HepG2 (cell line): ENCODE results near the gene ZNF33A. TPM values are rescaled to one million over a fixed set of nuclear protein-coding genes. Genes with fewer than 3 reads are reported as not detected.

Experiments
- FOXA1 ChIP-seq, 2 experiments: fragments of 450-650 bp in 1 of 2; sonication (generic) in 1 of 2; formaldehyde crosslinking in 1 of 2; IDR thresholded peaks; 2 replicates each; pipeline versions ENCODE4 v1.4.0 to v1.6.1; 2016 to 2020; ENCODE audit warnings: missing genetic modification reagents in 1 of 2
- KMT2A ChIP-seq: sonication (generic); formaldehyde crosslinking; IDR thresholded peaks from 2 replicates; pipeline ENCODE4 v1.4.0; 2020; ENCODE audit warnings: missing genetic modification reagents
- NR1H2 ChIP-seq: sonication (generic); formaldehyde crosslinking; IDR thresholded peaks from 2 replicates; pipeline ENCODE4 v1.8.1; 2022; ENCODE audit warnings: low read depth, missing genetic modification reagents, borderline replicate concordance
- PHB2 ChIP-seq: fragments of 450-650 bp; IDR thresholded peaks from 2 replicates; pipeline ENCODE4 v1.6.1; 2018; ENCODE audit not compliant: partially characterized antibody
- RXRA ChIP-seq: sonication (generic); formaldehyde crosslinking; IDR thresholded peaks from 2 replicates; pipeline ENCODE4 v1.5.1; 2020; ENCODE audit warnings: missing genetic modification reagents
- THRA ChIP-seq: sonication (generic); formaldehyde crosslinking; IDR thresholded peaks from 2 replicates; pipeline ENCODE4 v1.4.0; 2020; ENCODE audit warnings: missing genetic modification reagents, borderline replicate concordance
- TRIM24 ChIP-seq: sonication (generic); formaldehyde crosslinking; IDR thresholded peaks from 2 replicates; pipeline ENCODE4 v1.8.0; 2022; ENCODE audit warnings: mild to moderate bottlenecking, missing genetic modification reagents
- ZFP1 ChIP-seq: IDR thresholded peaks from 2 replicates; pipeline ENCODE4 v1.6.1; 2016
- ZNF709 ChIP-seq: sonication (generic); formaldehyde crosslinking; IDR thresholded peaks from 2 replicates; pipeline ENCODE4 v1.5.0; 2020; ENCODE audit warnings: mild to moderate bottlenecking, missing genetic modification reagents
- ZNF800 ChIP-seq: sonication (generic); formaldehyde crosslinking; IDR thresholded peaks from 2 replicates; pipeline ENCODE4 v1.4.0; 2020; ENCODE audit warnings: missing genetic modification reagents
- polyA plus RNA-seq, 8 experiments: library from polyadenylated mRNA; depleted of rRNA in 3 of 8; stranded (reverse) in 7 of 8; unstranded in 1 of 8; fragments of >200 nt; fragmentation: Illumina TruSeq in 4 of 8; extraction: Trizol in 4 of 8; gene quantifications; 2 replicates each; pipeline versions ENCODE4 v1.2.1 to v1.2.3, GENCODE V29; 2011 to 2016; ENCODE audit warnings: low read depth in 4 of 8, missing spikeins in 1 of 8, mixed read lengths in 1 of 8; ENCODE audit not compliant: insufficient read depth in 1 of 8
- total RNA-seq, 5 experiments: library from RNA; depleted of rRNA; stranded (reverse); fragments of >200 nt; fragmentation: Illumina TruSeq; extraction: Trizol; gene quantifications; 2 replicates each; pipeline ENCODE4 v1.2.3, GENCODE V29; 2016; ENCODE audit warnings: low read depth in 1 of 5
- TF ChIP-seq, protein P1 (sequence below): IDR thresholded peaks from 2 replicates; pipeline ENCODE4 v1.6.1; 2016
- TF ChIP-seq, protein P2 (sequence below): IDR thresholded peaks from 2 replicates; pipeline ENCODE4 v1.6.1; 2018; ENCODE audit warnings: missing genetic modification reagents
- TF ChIP-seq, protein P3 (sequence below): sonication (generic); formaldehyde crosslinking; IDR thresholded peaks from 2 replicates; pipeline ENCODE4 v1.5.0; 2020; ENCODE audit warnings: mild to moderate bottlenecking, missing genetic modification reagents, borderline replicate concordance
- TF ChIP-seq, protein P4 (sequence below): sonication (generic); formaldehyde crosslinking; IDR thresholded peaks from 2 replicates; pipeline ENCODE4 v1.8.1; 2023; ENCODE audit warnings: mild to moderate bottlenecking, inconsistent platforms, moderate library complexity, missing genetic modification reagents, borderline replicate concordance
- TF ChIP-seq, protein P5 (sequence below): sonication (generic); formaldehyde crosslinking; IDR thresholded peaks from 2 replicates; pipeline ENCODE4 v1.8.1; 2023; ENCODE audit warnings: mild to moderate bottlenecking, moderate library complexity, missing genetic modification reagents

Gene ZNF33A
- total and polyA plus RNA-seq, 2 of the 13 experiments (the other 11 are each of a cell fraction or from before 2014, with no cell fraction given) = 13.1 to 22.5 TPM

DNA sequence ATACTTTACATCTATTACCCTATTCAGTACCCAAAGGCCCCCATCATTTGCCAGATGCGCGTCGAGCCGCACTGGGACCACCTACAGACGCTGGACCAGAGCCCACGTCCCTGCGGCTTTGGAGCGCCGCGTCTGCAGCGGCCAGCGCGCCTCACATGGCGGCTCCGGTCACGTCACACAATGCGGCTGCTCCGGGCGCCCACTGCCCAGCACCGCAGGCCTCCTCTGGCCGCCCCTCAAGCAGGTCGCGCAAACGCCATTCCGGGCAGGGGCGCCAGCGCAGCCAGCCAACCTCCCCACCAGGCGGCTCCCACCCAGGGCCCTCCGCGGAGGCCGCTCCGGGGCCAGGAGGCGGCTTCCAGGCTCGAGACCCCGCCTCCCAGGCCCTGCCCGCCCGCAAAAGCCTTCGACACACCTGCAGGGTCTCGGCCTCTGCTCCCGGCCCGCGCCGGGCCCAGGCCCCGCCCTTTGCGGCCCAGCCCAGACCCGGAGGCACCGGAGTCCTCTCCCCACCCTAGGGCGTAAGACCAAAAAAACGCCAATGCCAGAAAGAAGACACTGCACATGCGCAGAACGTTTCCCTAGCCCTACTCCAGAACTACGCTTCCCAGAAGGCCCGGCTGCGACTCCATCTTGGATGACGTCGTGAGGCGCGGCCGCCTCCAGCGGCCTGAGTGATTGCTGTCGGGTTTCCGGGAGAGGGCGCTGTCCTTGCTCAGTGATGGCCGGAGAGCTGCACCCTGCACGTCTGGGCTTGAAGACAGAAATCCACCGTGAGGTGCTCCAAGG is 34.2 kb upstream of the ZNF33A start, which contains the start of gene ZNF25 (continued):
- TF ChIP-seq ZNF800 (CRISPR knock-in tag) (peak; percentile 84; the same call in 1 of the 2 replicates), ZFP1 (CRISPR knock-in tag) (no peak), ZNF709 (CRISPR knock-in tag) (peak; percentile 84), PHB2 (no peak), THRA (peak; percentile 51; the same call in 1 of the 2 replicates), RXRA (CRISPR knock-in tag) (no peak), KMT2A (CRISPR knock-in tag) (peak; percentile 86), TRIM24 (CRISPR knock-in tag) (no peak), NR1H2 (CRISPR knock-in tag) (no peak), FOXA1 (IDR thresholded peaks at IDR 0.05) (no peak), FOXA1 (CRISPR knock-in tag; IDR thresholded peaks at IDR 0.05) (0 out of 2 replicates have a peak, but pooled peaks have one; percentile 4)
- TF ChIP-seq, protein P1, sequence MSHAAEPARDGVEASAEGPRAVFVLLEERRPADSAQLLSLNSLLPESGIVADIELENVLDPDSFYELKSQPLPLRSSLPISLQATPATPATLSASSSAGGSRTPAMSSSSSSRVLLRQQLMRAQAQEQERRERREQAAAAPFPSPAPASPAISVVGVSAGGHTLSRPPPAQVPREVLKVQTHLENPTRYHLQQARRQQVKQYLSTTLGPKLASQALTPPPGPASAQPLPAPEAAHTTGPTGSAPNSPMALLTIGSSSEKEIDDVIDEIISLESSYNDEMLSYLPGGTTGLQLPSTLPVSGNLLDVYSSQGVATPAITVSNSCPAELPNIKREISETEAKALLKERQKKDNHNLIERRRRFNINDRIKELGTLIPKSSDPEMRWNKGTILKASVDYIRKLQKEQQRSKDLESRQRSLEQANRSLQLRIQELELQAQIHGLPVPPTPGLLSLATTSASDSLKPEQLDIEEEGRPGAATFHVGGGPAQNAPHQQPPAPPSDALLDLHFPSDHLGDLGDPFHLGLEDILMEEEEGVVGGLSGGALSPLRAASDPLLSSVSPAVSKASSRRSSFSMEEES = no peak
- TF ChIP-seq, protein P2, sequence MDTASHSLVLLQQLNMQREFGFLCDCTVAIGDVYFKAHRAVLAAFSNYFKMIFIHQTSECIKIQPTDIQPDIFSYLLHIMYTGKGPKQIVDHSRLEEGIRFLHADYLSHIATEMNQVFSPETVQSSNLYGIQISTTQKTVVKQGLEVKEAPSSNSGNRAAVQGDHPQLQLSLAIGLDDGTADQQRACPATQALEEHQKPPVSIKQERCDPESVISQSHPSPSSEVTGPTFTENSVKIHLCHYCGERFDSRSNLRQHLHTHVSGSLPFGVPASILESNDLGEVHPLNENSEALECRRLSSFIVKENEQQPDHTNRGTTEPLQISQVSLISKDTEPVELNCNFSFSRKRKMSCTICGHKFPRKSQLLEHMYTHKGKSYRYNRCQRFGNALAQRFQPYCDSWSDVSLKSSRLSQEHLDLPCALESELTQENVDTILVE = peak; percentile 69; the same call in 1 of the 2 replicates
- TF ChIP-seq, protein P3, sequence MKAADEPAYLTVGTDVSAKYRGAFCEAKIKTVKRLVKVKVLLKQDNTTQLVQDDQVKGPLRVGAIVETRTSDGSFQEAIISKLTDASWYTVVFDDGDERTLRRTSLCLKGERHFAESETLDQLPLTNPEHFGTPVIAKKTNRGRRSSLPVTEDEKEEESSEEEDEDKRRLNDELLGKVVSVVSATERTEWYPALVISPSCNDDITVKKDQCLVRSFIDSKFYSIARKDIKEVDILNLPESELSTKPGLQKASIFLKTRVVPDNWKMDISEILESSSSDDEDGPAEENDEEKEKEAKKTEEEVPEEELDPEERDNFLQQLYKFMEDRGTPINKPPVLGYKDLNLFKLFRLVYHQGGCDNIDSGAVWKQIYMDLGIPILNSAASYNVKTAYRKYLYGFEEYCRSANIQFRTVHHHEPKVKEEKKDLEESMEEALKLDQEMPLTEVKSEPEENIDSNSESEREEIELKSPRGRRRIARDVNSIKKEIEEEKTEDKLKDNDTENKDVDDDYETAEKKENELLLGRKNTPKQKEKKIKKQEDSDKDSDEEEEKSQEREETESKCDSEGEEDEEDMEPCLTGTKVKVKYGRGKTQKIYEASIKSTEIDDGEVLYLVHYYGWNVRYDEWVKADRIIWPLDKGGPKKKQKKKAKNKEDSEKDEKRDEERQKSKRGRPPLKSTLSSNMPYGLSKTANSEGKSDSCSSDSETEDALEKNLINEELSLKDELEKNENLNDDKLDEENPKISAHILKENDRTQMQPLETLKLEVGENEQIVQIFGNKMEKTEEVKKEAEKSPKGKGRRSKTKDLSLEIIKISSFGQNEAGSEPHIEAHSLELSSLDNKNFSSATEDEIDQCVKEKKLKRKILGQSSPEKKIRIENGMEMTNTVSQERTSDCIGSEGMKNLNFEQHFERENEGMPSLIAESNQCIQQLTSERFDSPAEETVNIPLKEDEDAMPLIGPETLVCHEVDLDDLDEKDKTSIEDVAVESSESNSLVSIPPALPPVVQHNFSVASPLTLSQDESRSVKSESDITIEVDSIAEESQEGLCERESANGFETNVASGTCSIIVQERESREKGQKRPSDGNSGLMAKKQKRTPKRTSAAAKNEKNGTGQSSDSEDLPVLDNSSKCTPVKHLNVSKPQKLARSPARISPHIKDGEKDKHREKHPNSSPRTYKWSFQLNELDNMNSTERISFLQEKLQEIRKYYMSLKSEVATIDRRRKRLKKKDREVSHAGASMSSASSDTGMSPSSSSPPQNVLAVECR (CRISPR knock-in tag) = peak; percentile 80; the same call in 1 of the 2 replicates
- TF ChIP-seq, protein P4, sequence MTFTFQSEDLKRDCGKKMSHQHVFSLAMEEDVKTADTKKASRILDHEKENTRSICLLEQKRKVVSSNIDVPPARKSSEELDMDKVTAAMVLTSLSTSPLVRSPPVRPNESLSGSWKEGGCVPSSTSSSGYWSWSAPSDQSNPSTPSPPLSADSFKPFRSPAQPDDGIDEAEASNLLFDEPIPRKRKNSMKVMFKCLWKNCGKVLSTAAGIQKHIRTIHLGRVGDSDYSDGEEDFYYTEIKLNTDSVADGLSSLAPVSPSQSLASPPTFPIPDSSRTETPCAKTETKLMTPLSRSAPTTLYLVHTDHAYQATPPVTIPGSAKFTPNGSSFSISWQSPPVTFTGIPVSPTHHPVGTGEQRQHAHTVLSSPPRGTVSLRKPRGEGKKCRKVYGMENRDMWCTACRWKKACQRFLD (CRISPR knock-in tag) = peak; percentile 82; the same call in 1 of the 2 replicates
- TF ChIP-seq, protein P5, sequence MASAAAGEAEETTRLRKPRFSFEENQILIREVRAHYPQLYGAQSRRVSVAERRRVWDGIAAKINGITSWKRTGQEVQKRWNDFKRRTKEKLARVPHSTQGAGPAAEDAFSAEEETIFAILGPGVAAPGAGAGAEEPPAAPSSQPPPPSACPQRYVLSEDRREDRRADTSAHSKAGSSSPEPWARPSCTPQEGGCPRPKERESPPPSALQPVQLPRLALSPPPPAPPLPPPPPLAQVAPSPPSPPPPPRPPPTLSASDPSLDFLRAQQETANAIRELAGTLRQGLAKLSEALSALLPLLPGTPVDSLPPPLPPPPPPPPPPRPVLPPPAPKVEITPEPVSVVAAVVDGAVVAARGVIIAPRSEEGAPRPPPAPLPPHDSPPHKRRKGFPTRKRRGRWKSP = peak; percentile 83
